Pancreas (tissue), 10 donors: ENCODE measurements around the gene ECPAS. TPM values are rescaled to one million over a fixed set of nuclear protein-coding genes. Genes with fewer than 3 reads are reported as not detected.
A peak's percentile ranks its signal among the peaks of the same experiment; 100 is the strongest.

Experiments
- ATAC-seq, 4 donors: fragments of 200-7000 bp; cut with Tn5 transposase; one replicate each; pipeline versions ENCODE4 v1.8.0 to v1.9.1; 2020; ENCODE audit warnings: mild to moderate bottlenecking in 4 of 4, moderate library complexity in 4 of 4
- DNase-seq, 6 donors: peaks; one replicate each; pipeline ENCODE4 v3.0.0-alpha.2; 2020
- FAIRE-seq: peaks from 2 replicates; lab custom pipeline; 2012; peaks lifted over from hg19 to GRCh38; lab: Jason Lieb, UNC
- H3K27ac ChIP-seq, 4 donors: fragments of 200-600 bp; sonication (generic); 1 replicate in 3 of 4; 2 replicates in 1 of 4; pipeline versions ENCODE4 v1.5.0 to v1.8.0; 2020
- H3K27me3 ChIP-seq, 4 donors: fragments of 200-600 bp; one replicate each; pipeline ENCODE4 v1.8.0; 2021
- H3K36me3 ChIP-seq, 3 donors: fragments of 200-600 bp; sonication (generic) in 1 of 3; one replicate each; pipeline versions ENCODE4 v1.5.0 to v1.8.0; 2020 to 2021
- H3K4me1 ChIP-seq, 3 donors: fragments of 200-600 bp; one replicate each; pipeline ENCODE4 v1.8.0; 2021
- H3K4me3 ChIP-seq, 4 donors: fragments of 200-600 bp; sonication (generic) in 2 of 4; one replicate each; pipeline versions ENCODE4 v1.5.0 to v1.8.0; 2020 to 2021
- H3K9me3 ChIP-seq, 4 donors: fragments of 200-600 bp; one replicate each; pipeline ENCODE4 v1.8.0; 2021
- WGBS, 2 donors: extraction: QIAGEN DNeasy Blood & Tissue Kit; methylation state at CpG; one replicate each; pipeline ENCODE4 v1.1.7; 2013; 5-methylcytosine and 5-hydroxymethylcytosine counted together
- intact Hi-C, 3 donors: fragments of 100-400 bp; cut with DNase I; formaldehyde crosslinking; loops; one replicate each; pipeline versions ENCODE4 v1.11.1 to v1.14.2; 2022
- polyA plus RNA-seq, 2 donors: library from polyadenylated mRNA; stranded (reverse); fragments of 200-250 nt; gene quantifications; one replicate each; pipeline ENCODE4 v1.2.3, GENCODE V29; 2013
- total RNA-seq, 6 donors: library from RNA; stranded (reverse); fragmentation: NEBNext Ultra II Directional in 4 of 6; extraction: Animal tissue kit (Norgen Biotek cat#: 25700) in 4 of 6; gene quantifications; one replicate each; pipeline versions ENCODE4 v1.2.1 to v1.2.4, GENCODE V29; 2021 to 2023
- TF ChIP-seq, protein P1 (sequence below), 4 donors: fragments of 200-600 bp; sonication (generic) in 3 of 4; IDR thresholded peaks; one replicate each; pipeline versions ENCODE4 v1.5.0 to v1.8.0; 2021; ENCODE audit warnings: antibody characterized with exemption in 4 of 4
- donor health status: healthy with polysubstance abuse.
- donor health status: DM: no; HTN: no; CAD: no; lungs with moderate emphysema.
- donor health status: DM: no; HTN: no; CAD: no.
- donor health status: control.
- donor health status: control.
- donor health status: Bipolar disorder and iron deficiency.
- donor health status: DM: yes; HTN: yes; CAD: no.
- donor health status: DM: no; HTN: no; CAD: no.
- donor health status: DM: no; HTN: no; CAD: no.
- donor health status: DM: yes; HTN: yes; CAD: no.

The ECPAS gene
- total and polyA plus RNA-seq, 8 donors = 12.2 to 43.6 (median 38.6) TPM

GRCh38 chr9:111442360-111443027 is 41.7 kb downstream of the ECPAS start:
- no peaks in the 10 kb centered on the region for H3K36me3 ChIP-seq
- TF ChIP-seq, protein P1, sequence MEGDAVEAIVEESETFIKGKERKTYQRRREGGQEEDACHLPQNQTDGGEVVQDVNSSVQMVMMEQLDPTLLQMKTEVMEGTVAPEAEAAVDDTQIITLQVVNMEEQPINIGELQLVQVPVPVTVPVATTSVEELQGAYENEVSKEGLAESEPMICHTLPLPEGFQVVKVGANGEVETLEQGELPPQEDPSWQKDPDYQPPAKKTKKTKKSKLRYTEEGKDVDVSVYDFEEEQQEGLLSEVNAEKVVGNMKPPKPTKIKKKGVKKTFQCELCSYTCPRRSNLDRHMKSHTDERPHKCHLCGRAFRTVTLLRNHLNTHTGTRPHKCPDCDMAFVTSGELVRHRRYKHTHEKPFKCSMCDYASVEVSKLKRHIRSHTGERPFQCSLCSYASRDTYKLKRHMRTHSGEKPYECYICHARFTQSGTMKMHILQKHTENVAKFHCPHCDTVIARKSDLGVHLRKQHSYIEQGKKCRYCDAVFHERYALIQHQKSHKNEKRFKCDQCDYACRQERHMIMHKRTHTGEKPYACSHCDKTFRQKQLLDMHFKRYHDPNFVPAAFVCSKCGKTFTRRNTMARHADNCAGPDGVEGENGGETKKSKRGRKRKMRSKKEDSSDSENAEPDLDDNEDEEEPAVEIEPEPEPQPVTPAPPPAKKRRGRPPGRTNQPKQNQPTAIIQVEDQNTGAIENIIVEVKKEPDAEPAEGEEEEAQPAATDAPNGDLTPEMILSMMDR (IDR thresholded peaks at IDR 0.05) = no peak
- ATAC-seq = no peak

GRCh38 chr9:111440226-111440625 is 44.0 kb downstream of the ECPAS start:
- FAIRE-seq = no peak
- ATAC-seq = no peak
- Histone ChIP-seq H3K27me3 (no peaks in the 10 kb centered on the region), H3K4me1 (peaks cover 0 to 4% (median 0%) of the 10 kb centered on the region in 3 donors), H3K27ac (no peak overlapping the region), H3K4me3 (no peak overlapping the region), H3K9me3 (no peaks in the 10 kb centered on the region), H3K36me3 (peaks cover 0 to 9% (median 0%) of the 10 kb centered on the region in 3 donors)
- 88% methylated on average over 3 of the region's 3 CpGs for WGBS, 2 donors
- no peak for DNase-seq
- intact Hi-C loops = no loop called here
- TF ChIP-seq, protein P1 (IDR thresholded peaks at IDR 0.05) = no peak

More at GRCh38 chr9:111442360-111443027, 41.7 kb downstream of the ECPAS start:
- peaks cover 0 to 4% (median 0%) of the 10 kb centered on the region in 3 donors for H3K4me1 ChIP-seq
- FAIRE-seq = no peak
- H3K27ac ChIP-seq = no peak overlapping the region
- intact Hi-C loops = no loop called here
- no peaks in the 10 kb centered on the region for H3K27me3 ChIP-seq
- no peak for DNase-seq
- H3K9me3 ChIP-seq = no peaks in the 10 kb centered on the region
- no peak overlapping the region for H3K4me3 ChIP-seq
- WGBS, 2 donors = 89 to 97% methylated on average over 4 of the region's 4 CpGs

- H3K36me3 ChIP-seq = peaks cover 0 to 9% (median 0%) of the 10 kb centered on the region in 3 donors
- FAIRE-seq (no peak), DNase-seq (no peak), ATAC-seq (no peak)
- H3K27me3 ChIP-seq = no peaks in the 10 kb centered on the region
- TF ChIP-seq, protein P1 (IDR thresholded peaks at IDR 0.05) = no peak
- H3K4me3 ChIP-seq = no peak overlapping the region
- no peak overlapping the region for H3K27ac ChIP-seq
- 89% methylated on average over 6 of the region's 6 CpGs for WGBS, 2 donors
- intact Hi-C loops = no loop called here
- peaks cover 0 to 3% (median 0%) of the 10 kb centered on the region in 3 donors for H3K4me1 ChIP-seq
- no peaks in the 10 kb centered on the region for H3K9me3 ChIP-seq
Measured at GRCh38 chr9:111438541-111439235, 45.5 kb downstream of the ECPAS start.

DNA sequence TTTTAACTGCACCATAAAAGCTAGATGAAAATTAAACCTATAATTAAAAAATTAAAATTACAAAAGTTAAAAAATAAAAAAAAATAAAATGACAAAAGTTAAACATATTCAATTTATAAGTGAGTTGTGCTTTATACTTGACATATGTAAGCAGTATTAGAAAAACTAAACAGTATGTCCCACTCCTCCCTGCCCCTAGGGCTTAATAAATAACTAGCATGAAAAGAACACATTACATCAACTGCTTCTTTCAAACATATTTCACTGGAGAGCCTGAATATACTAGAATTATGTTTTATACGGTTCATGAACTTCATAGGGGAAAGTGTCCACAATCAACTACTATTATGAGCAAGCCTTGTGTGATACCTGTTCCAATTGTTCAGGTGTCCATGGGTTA is 47.6 kb downstream of the ECPAS start:
- H3K9me3 ChIP-seq = no peaks in the 10 kb centered on the region
- H3K4me1 ChIP-seq = no peaks in the 10 kb centered on the region
- intact Hi-C loops = no loop called here
- 83 to 91% methylated on average over 1 of the region's 1 CpG for WGBS, 2 donors
- no peaks in the 10 kb centered on the region for H3K27me3 ChIP-seq
- FAIRE-seq = peak; percentile 39
- H3K36me3 ChIP-seq = peaks cover 0 to 23% (median 0%) of the 10 kb centered on the region in 3 donors
- no peak overlapping the region for H3K27ac ChIP-seq
- H3K4me3 ChIP-seq = no peak overlapping the region
- no peak for ATAC-seq
- TF ChIP-seq, protein P1 (IDR thresholded peaks at IDR 0.05) = no peak
- DNase-seq = no peak

- DNase-seq (no peak), ATAC-seq (no peak), FAIRE-seq (no peak)
- no peaks in the 10 kb centered on the region for H3K27me3 ChIP-seq
- H3K4me3 ChIP-seq = no peak overlapping the region
- WGBS, 2 donors = 66% methylated on average over 3 of the region's 3 CpGs
- H3K27ac ChIP-seq = no peak overlapping the region
- no peaks in the 10 kb centered on the region for H3K9me3 ChIP-seq
- H3K4me1 ChIP-seq = no peaks in the 10 kb centered on the region
- peaks cover 0 to 29% (median 0%) of the 10 kb centered on the region in 3 donors for H3K36me3 ChIP-seq
- TF ChIP-seq, protein P1 (IDR thresholded peaks at IDR 0.05) = no peak
- intact Hi-C loops = no loop called here
Measured at GRCh38 chr9:111433082-111433481, 51.1 kb downstream of the ECPAS start.
